Subcutaneous adipose tissue (tissue), 4 donors: ENCODE data around the gene RCSD1. TPM values are rescaled to one million over a fixed set of nuclear protein-coding genes. Genes with fewer than 3 reads are reported as not detected.

Experiments used
- CTCF ChIP-seq: fragments of 450-650 bp; IDR thresholded peaks from one replicate; pipeline ENCODE4 v1.5.1; 2016; ENCODE audit warnings: low read depth, mild to moderate bottlenecking, control low read depth, antibody characterized with exemption, moderate library complexity
- total RNA-seq, 4 donors: library from RNA; depleted of rRNA; stranded (reverse); fragments of >200 nt; gene quantifications; one replicate each; pipeline ENCODE4 v1.1.0, GENCODE V29; 2016

The RCSD1 gene
- total RNA-seq, 4 donors from 2014 or later: 22.5 to 33.3 (median 28.7) TPM

GRCh38 chr1:167645140-167645541, 15.1 kb downstream of the RCSD1 start:
- no peak for TF ChIP-seq CTCF

GRCh38 chr1:167645625-167646414, 15.8 kb downstream of the RCSD1 start:
- no peak for TF ChIP-seq CTCF

- TF ChIP-seq CTCF: no peak
Measured at GRCh38 chr1:167648252-167648849, 18.3 kb downstream of the RCSD1 start.

GRCh38 chr1:167648978-167649744, 19.1 kb downstream of the RCSD1 start:
- TF ChIP-seq CTCF: no peak

GRCh38 chr1:167650269-167651160, 20.5 kb downstream of the RCSD1 start:
- no peak for TF ChIP-seq CTCF

- no peak for TF ChIP-seq CTCF
Measured at GRCh38 chr1:167651161-167651693, 21.2 kb downstream of the RCSD1 start.
